HG03066 (cell line): Measurements from ENCODE around the gene GALNT17.

ENCODE experiments used
- ATAC-seq: cut with Tn5 transposase; IDR thresholded peaks from one replicate; pipeline ENCODE4 v1.9.1; 2021; ENCODE audit warnings: low read depth; ENCODE audit not compliant: unreplicated experiment

GALNT17 gene

GRCh38 chr7:71439321-71439720, 307.4 kb downstream of the GALNT17 start:
- no peak for ATAC-seq

GRCh38 chr7:71442492-71443190, 310.7 kb downstream of the GALNT17 start:
- no peak for ATAC-seq

GRCh38 chr7:71443191-71443530, 311.2 kb downstream of the GALNT17 start:
- no peak for ATAC-seq

- ATAC-seq: no peak
Observed at GRCh38 chr7:71444130-71444529, 312.2 kb downstream of the GALNT17 start.

- no peak for ATAC-seq
Observed at GRCh38 chr7:71453630-71454029, 321.7 kb downstream of the GALNT17 start.

- ATAC-seq: no peak
Observed at GRCh38 chr7:71454981-71455380, 323.0 kb downstream of the GALNT17 start.

- no peak for ATAC-seq
Observed at GRCh38 chr7:71457021-71457420, 325.1 kb downstream of the GALNT17 start.

GRCh38 chr7:71457846-71458590, 326.1 kb downstream of the GALNT17 start:
- ATAC-seq: no peak

GRCh38 chr7:71459132-71459531, 327.2 kb downstream of the GALNT17 start:
- ATAC-seq: no peak

- ATAC-seq: no peak
Observed at GRCh38 chr7:71461572-71461971, 329.6 kb downstream of the GALNT17 start.

GRCh38 chr7:71465741-71466189, 333.8 kb downstream of the GALNT17 start:
- no peak for ATAC-seq

- ATAC-seq: no peak
Observed at GRCh38 chr7:71466448-71467145, 334.7 kb downstream of the GALNT17 start.

GRCh38 chr7:71470326-71470725, 338.4 kb downstream of the GALNT17 start:
- no peak for ATAC-seq

- no peak for ATAC-seq
Observed at GRCh38 chr7:71470830-71471229, 338.9 kb downstream of the GALNT17 start.

GRCh38 chr7:71472962-71473361, 341.0 kb downstream of the GALNT17 start:
- no peak for ATAC-seq

- no peak for ATAC-seq
Observed at GRCh38 chr7:71473366-71473967, 341.5 kb downstream of the GALNT17 start.

- ATAC-seq: no peak
Observed at GRCh38 chr7:71477441-71477840, 345.5 kb downstream of the GALNT17 start.

GRCh38 chr7:71479231-71479630, 347.3 kb downstream of the GALNT17 start:
- ATAC-seq: no peak

GRCh38 chr7:71480791-71481190, 348.8 kb downstream of the GALNT17 start:
- ATAC-seq: no peak

GRCh38 chr7:71482284-71482683, 350.3 kb downstream of the GALNT17 start:
- no peak for ATAC-seq

- ATAC-seq: no peak
Observed at GRCh38 chr7:71484380-71484779, 352.4 kb downstream of the GALNT17 start.
